Choroid plexus epithelial cell (primary cell): Measurements from ENCODE around the gene IGLL5.
"Not testable (repeated sequence)": the region's sequence is repeated elsewhere in the genome, so short reads cannot be mapped to it uniquely, and the experiment has no call there.

Experiments
- DNase-seq: peaks from one replicate; pipeline ENCODE4 v3.0.0-alpha.2; 2010; ENCODE audit warnings: low read depth
- H3K4me3 ChIP-seq: 2 replicates; pipeline ENCODE4 v1.5.1; 2011; ENCODE audit warnings: low read depth, mild to moderate bottlenecking, control low read depth, low read length, moderate library complexity
- CTCF ChIP-seq: conservative IDR thresholded peaks from 2 replicates; pipeline ENCODE4 v1.5.1; 2011; ENCODE audit warnings: low read depth, mild to moderate bottlenecking, control low read depth, inconsistent platforms, low read length, moderate library complexity

IGLL5 gene

GRCh38 chr22:22897947-22898346 is 10.3 kb downstream of the IGLL5 start:
- DNase-seq: no peak
- TF ChIP-seq CTCF: no peak
- no peak overlapping the region for H3K4me3 ChIP-seq

GRCh38 chr22:22898411-22898950 is 10.9 kb downstream of the IGLL5 start:
- not testable (repeated sequence) for H3K4me3 ChIP-seq

GRCh38 chr22:22899342-22900080 is 11.9 kb downstream of the IGLL5 start:
- DNase-seq, H3K4me3 ChIP-seq: not testable (repeated sequence)

More at GRCh38 chr22:22898411-22898950, 10.9 kb downstream of the IGLL5 start:
- DNase-seq: not testable (repeated sequence)

GRCh38 chr22:22900527-22901205 is 13.1 kb downstream of the IGLL5 start:
- not testable (repeated sequence) for DNase-seq, H3K4me3 ChIP-seq

- TF ChIP-seq CTCF: no peak
- H3K4me3 ChIP-seq: no peak overlapping the region
- no peak for DNase-seq
These were observed 14.1 kb downstream of the IGLL5 start for GRCh38 chr22:22901578-22902218.

GRCh38 chr22:22902247-22903001 is 14.8 kb downstream of the IGLL5 start:
- DNase-seq: no peak
- no peak for TF ChIP-seq CTCF
- H3K4me3 ChIP-seq: no peak overlapping the region

GRCh38 chr22:22903355-22903777 is 15.8 kb downstream of the IGLL5 start:
- no peak for TF ChIP-seq CTCF
- H3K4me3 ChIP-seq: no peak overlapping the region
- no peak for DNase-seq

GRCh38 chr22:22903781-22904192 is 16.2 kb downstream of the IGLL5 start:
- H3K4me3 ChIP-seq, DNase-seq: not testable (repeated sequence)

GRCh38 chr22:22904736-22905135 is 17.1 kb downstream of the IGLL5 start:
- DNase-seq, H3K4me3 ChIP-seq: not testable (repeated sequence)

GRCh38 chr22:22906391-22906790 is 18.8 kb downstream of the IGLL5 start:
- not testable (repeated sequence) for DNase-seq, H3K4me3 ChIP-seq
